Kidney (tissue), 14 donors: ENCODE data around the gene C3orf20. TPM values are rescaled to one million over a fixed set of nuclear protein-coding genes. Genes with fewer than 3 reads are reported as not detected.

ENCODE experiments used
- DNase-seq, 5 donors: peaks; one replicate each; pipeline ENCODE4 v3.0.0-alpha.2; 2013 to 2020
- FAIRE-seq: peaks from 2 replicates; lab custom pipeline; 2012; peaks lifted over from hg19 to GRCh38; lab: Jason Lieb, UNC
- H3K27ac ChIP-seq, 2 donors: one replicate each; pipeline ENCODE4 v1.7.0; 2013; ENCODE audit warnings: low read depth in 2 of 2, low read length in 2 of 2, inconsistent platforms in 1 of 2
- H3K27me3 ChIP-seq: one replicate; pipeline ENCODE4 v1.7.1; 2013; ENCODE audit warnings: low read length, inconsistent platforms; ENCODE audit not compliant: control insufficient read depth, insufficient read depth
- H3K36me3 ChIP-seq, 3 donors: one replicate each; pipeline versions ENCODE4 v1.7.0 to v1.7.1; 2013; ENCODE audit warnings: low read length in 3 of 3, control low read depth in 1 of 3, inconsistent platforms in 1 of 3; ENCODE audit not compliant: insufficient read depth in 3 of 3, control insufficient read depth in 2 of 3
- H3K4me1 ChIP-seq, 3 donors: one replicate each; pipeline versions ENCODE4 v1.7.0 to v1.7.1; 2013; ENCODE audit warnings: low read length in 3 of 3, inconsistent platforms in 1 of 3, low read depth in 1 of 3; ENCODE audit not compliant: control insufficient read depth in 2 of 3, insufficient read depth in 2 of 3
- H3K4me3 ChIP-seq, 3 donors: one replicate each; pipeline versions ENCODE4 v1.7.0 to v1.8.1; 2013; ENCODE audit warnings: low read length in 3 of 3, control low read depth in 1 of 3, inconsistent platforms in 1 of 3
- H3K9ac ChIP-seq, 3 donors: one replicate each; pipeline versions ENCODE4 v1.7.0 to v1.7.1; 2013; ENCODE audit warnings: low read length in 3 of 3, control low read depth in 1 of 3, inconsistent platforms in 1 of 3
- H3K9me3 ChIP-seq, 3 donors: one replicate each; pipeline versions ENCODE4 v1.7.0 to v1.7.1; 2013; ENCODE audit warnings: low read length in 3 of 3, control low read depth in 1 of 3, inconsistent platforms in 1 of 3; ENCODE audit not compliant: control insufficient read depth in 2 of 3, insufficient read depth in 1 of 3
- CTCF ChIP-seq: IDR thresholded peaks from 3 replicates; pipeline ENCODE4 v1.5.1; 2012; ENCODE audit warnings: mild to moderate bottlenecking, moderate library complexity, borderline replicate concordance; ENCODE audit not compliant: insufficient read depth; ENCODE audit errors: extremely low read depth
- intact Hi-C: fragments of 100-400 bp; cut with DNase I; formaldehyde crosslinking; loops from one replicate; pipeline ENCODE4 v1.11.1; 2022
- polyA plus RNA-seq: library from polyadenylated mRNA; stranded (reverse); fragments of 350-450 nt; fragmentation: Illumina TruSeq; extraction: RNeasy Lipid Tissue Mini Kit (QIAGEN cat#74804); gene quantifications from one replicate; pipeline ENCODE4 v1.2.3, GENCODE V29; 2014; ENCODE audit warnings: low read depth, low replicate concordance; ENCODE audit not compliant: insufficient read depth
- total RNA-seq: library from RNA; stranded (reverse); fragmentation: NEBNext Ultra II Directional; extraction: Animal tissue kit (Norgen Biotek cat#: 25700); gene quantifications from one replicate; pipeline ENCODE4 v1.2.1, GENCODE V29; 2021
- donor health status: control.
- donor health status: control.
- donor health status: control.
- donor health status: control.
- donor health status: control.
- donor health status: DM: yes; HTN: yes; CAD: no.
- donor health status: Normal renal cell carcinoma (clear cell type).

Gene C3orf20
- total and polyA plus RNA-seq, 2 donors from 2014 or later = 0.16 TPM; not detected in 1

DNA sequence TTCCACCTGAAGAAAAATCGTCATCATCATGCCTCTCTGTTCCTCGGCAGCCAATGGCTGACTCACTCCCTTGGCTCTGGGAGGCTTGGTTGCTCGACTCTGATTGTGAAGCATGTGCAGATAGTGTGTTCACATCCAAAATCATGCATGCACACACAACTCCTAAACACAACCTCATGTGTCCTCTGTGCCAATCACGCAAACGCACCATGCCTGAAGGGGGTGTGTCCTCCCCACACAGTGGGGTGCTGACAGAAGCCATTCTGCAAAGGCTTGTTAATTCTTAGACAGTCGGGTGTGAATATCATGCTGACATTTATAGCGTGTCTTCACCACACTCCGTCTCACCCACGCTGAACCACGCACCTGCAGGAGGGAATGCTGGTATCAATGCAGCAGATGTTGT lies 34.8 kb upstream of the C3orf20 start:
- no peak for FAIRE-seq
- H3K27ac ChIP-seq = no peak overlapping the region
- intact Hi-C loops = no loop called here

GRCh38 chr3:14640734-14641133 lies 34.2 kb upstream of the C3orf20 start:
- no peak overlapping the region for H3K9ac ChIP-seq
- TF ChIP-seq CTCF = no peak
- peaks cover 0 to 2% (median 0%) of the 10 kb centered on the region in 3 donors for H3K4me1 ChIP-seq
- intact Hi-C loops = no loop called here
- no peaks in the 10 kb centered on the region for H3K36me3 ChIP-seq
- H3K27ac ChIP-seq = no peak overlapping the region
- no peak overlapping the region for H3K4me3 ChIP-seq
- no peaks in the 10 kb centered on the region for H3K9me3 ChIP-seq
- DNase-seq (no peak), FAIRE-seq (no peak)
- no peaks in the 10 kb centered on the region for H3K27me3 ChIP-seq

More for the DNA sequence above, 34.8 kb upstream of the C3orf20 start:
- no peak overlapping the region for H3K9ac ChIP-seq
- H3K4me3 ChIP-seq = no peak overlapping the region
- H3K9me3 ChIP-seq = no peaks in the 10 kb centered on the region
- DNase-seq = no peak
- no peaks in the 10 kb centered on the region for H3K36me3 ChIP-seq
- no peak for TF ChIP-seq CTCF
- H3K4me1 ChIP-seq = peaks cover 0 to 2% (median 0%) of the 10 kb centered on the region in 3 donors
- no peaks in the 10 kb centered on the region for H3K27me3 ChIP-seq

DNA sequence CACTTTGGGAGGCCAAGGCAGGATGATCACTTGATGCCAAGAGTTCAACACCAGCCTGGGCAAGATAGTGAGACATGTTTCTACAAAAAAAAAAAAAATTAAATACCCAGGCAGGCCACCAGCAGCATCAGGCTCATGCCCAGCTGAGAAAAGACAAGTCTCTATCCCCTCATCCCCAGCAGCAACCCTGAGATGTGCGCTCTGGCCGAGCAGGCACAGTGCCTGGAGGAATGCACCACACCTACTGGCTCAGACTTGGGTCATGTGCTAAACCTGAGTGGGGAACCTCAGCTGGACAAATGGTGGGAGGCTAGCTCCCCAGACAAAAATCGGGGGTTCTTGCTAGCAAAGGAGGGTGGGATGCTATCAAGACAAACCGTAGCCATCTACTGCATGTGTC lies 33.6 kb upstream of the C3orf20 start:
- FAIRE-seq (no peak), DNase-seq (no peak)
- Histone ChIP-seq H3K4me1 (peaks cover 0 to 2% (median 0%) of the 10 kb centered on the region in 3 donors), H3K27me3 (no peaks in the 10 kb centered on the region), H3K9ac (no peak overlapping the region), H3K4me3 (no peak overlapping the region), H3K9me3 (no peaks in the 10 kb centered on the region), H3K36me3 (no peaks in the 10 kb centered on the region), H3K27ac (no peak overlapping the region)
- intact Hi-C loops = no loop called here
- no peak for TF ChIP-seq CTCF

DNA sequence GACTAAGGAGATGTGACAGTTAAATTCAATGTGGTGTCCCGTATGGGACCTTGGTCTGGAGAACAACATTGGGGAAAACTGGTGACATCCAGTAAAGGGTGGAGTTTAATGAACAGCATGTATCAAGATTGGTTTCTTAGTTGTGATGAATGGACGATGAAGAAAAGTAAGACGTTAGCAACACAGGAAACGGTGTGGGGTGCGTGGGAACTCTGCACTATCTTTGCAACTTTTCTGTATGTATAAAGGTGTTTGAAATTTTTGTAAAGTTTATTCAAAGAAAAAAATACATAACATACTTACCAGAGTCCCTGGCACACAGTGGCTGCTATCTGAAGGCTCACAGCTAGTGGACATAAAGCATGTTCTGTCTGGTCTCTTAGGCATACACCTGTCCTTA lies 29.5 kb upstream of the C3orf20 start:
- Histone ChIP-seq H3K9me3 (no peaks in the 10 kb centered on the region), H3K27me3 (no peaks in the 10 kb centered on the region), H3K4me3 (no peak overlapping the region), H3K27ac (no peak overlapping the region), H3K9ac (no peak overlapping the region), H3K4me1 (peaks cover 12 to 31% (median 14%) of the 10 kb centered on the region in 3 donors), H3K36me3 (no peaks in the 10 kb centered on the region)
- DNase-seq (no peak), FAIRE-seq (no peak)
- intact Hi-C loops = no loop called here
- TF ChIP-seq CTCF = no peak
